ENCODE measurements around the gene SBK2.

The SBK2 gene

GRCh38 chr19:55545443-55545842 is 8.5 kb upstream of the SBK2 start, which contains the start of gene SBK3:
SBK3 (minus strand) TSS chr19:55545543; CDS start chr19:55545543, 0 bp downstream.
- H4K20me1 ChIP-seq (ENCODE audit: low read depth, low read length) = no peaks in the 10 kb centered on the region
- no peak within 1 kb of the TSS for H3K27ac ChIP-seq (ENCODE audit: low read depth, low read length)
- H3K27me3 ChIP-seq (ENCODE audit: low read length) = no peaks in the 10 kb centered on the region
- H3K36me3 ChIP-seq (ENCODE audit: low read length) = no peaks in the 10 kb centered on the region
- H3K79me2 ChIP-seq (ENCODE audit: insufficient read depth, low read length) = no peaks in the 10 kb centered on the region
- no peaks in the 10 kb centered on the region for H3K9me2 ChIP-seq (replicated peaks; ENCODE audit: insufficient read depth, low read length)
- H3F3A ChIP-seq (ENCODE audit: insufficient read depth) = no peaks in the 10 kb centered on the region
- H3K4me3 ChIP-seq (ENCODE audit: insufficient read depth, low read length, poor library complexity, severe bottlenecking) = no peak within 1 kb of the TSS
- H2AFZ ChIP-seq (ENCODE audit: low read depth, low read length, severe bottlenecking) = no peak within 1 kb of the TSS
- no peak for TF ChIP-seq CTCF (IDR thresholded peaks at IDR 0.05; ENCODE audit: insufficient read depth, low read length, poor library complexity, severe bottlenecking)
- TF ChIP-seq EZH2phosphoT487 (conservative IDR thresholded peaks at IDR 0.05; ENCODE audit: low read length) = no peak
- H3K9me3 ChIP-seq (ENCODE audit: insufficient read depth, low read length) = no peaks in the 10 kb centered on the region
- no peak within 1 kb of the TSS for H3K9ac ChIP-seq (ENCODE audit: low read length)
- no peak within 1 kb of the TSS for H3K4me2 ChIP-seq (ENCODE audit: low read depth, low read length, poor library complexity, severe bottlenecking)

- H3K4me2 ChIP-seq (ENCODE audit: low read depth, low read length, poor library complexity, severe bottlenecking) = no peak overlapping the region
- H3F3A ChIP-seq (ENCODE audit: insufficient read depth) = no peaks in the 10 kb centered on the region
- no peaks in the 10 kb centered on the region for H3K9me3 ChIP-seq (ENCODE audit: insufficient read depth, low read length)
- H3K79me2 ChIP-seq (ENCODE audit: insufficient read depth, low read length) = no peaks in the 10 kb centered on the region
- no peak overlapping the region for H3K9ac ChIP-seq (ENCODE audit: low read length)
- no peaks in the 10 kb centered on the region for H3K36me3 ChIP-seq (ENCODE audit: low read length)
- no peak overlapping the region for H2AFZ ChIP-seq (ENCODE audit: low read depth, low read length, severe bottlenecking)
- no peak overlapping the region for H3K4me3 ChIP-seq (ENCODE audit: insufficient read depth, low read length, poor library complexity, severe bottlenecking)
- TF ChIP-seq CTCF (IDR thresholded peaks at IDR 0.05; ENCODE audit: insufficient read depth, low read length, poor library complexity, severe bottlenecking) (no peak), EZH2phosphoT487 (conservative IDR thresholded peaks at IDR 0.05; ENCODE audit: low read length) (no peak)
- no peak overlapping the region for H3K27ac ChIP-seq (ENCODE audit: low read depth, low read length)
- H4K20me1 ChIP-seq (ENCODE audit: low read depth, low read length) = no peaks in the 10 kb centered on the region
- no peaks in the 10 kb centered on the region for H3K9me2 ChIP-seq (replicated peaks; ENCODE audit: insufficient read depth, low read length)
- H3K27me3 ChIP-seq (ENCODE audit: low read length) = no peaks in the 10 kb centered on the region
These were observed 8.0 kb upstream of the SBK2 start for GRCh38 chr19:55544776-55545439.

GRCh38 chr19:55544014-55544413 is 7.1 kb upstream of the SBK2 start:
- Histone ChIP-seq H3K9me3 (ENCODE audit: insufficient read depth, low read length) (no peaks in the 10 kb centered on the region), H3K27me3 (ENCODE audit: low read length) (no peaks in the 10 kb centered on the region), H3K4me3 (ENCODE audit: insufficient read depth, low read length, poor library complexity, severe bottlenecking) (no peak overlapping the region), H3K4me2 (ENCODE audit: low read depth, low read length, poor library complexity, severe bottlenecking) (no peak overlapping the region), H3K27ac (ENCODE audit: low read depth, low read length) (no peak overlapping the region), H3K9me2 (replicated peaks; ENCODE audit: insufficient read depth, low read length) (no peaks in the 10 kb centered on the region), H3F3A (ENCODE audit: insufficient read depth) (no peaks in the 10 kb centered on the region), H4K20me1 (ENCODE audit: low read depth, low read length) (no peaks in the 10 kb centered on the region), H3K36me3 (ENCODE audit: low read length) (no peaks in the 10 kb centered on the region), H3K9ac (ENCODE audit: low read length) (no peak overlapping the region), H3K79me2 (ENCODE audit: insufficient read depth, low read length) (no peaks in the 10 kb centered on the region), H2AFZ (ENCODE audit: low read depth, low read length, severe bottlenecking) (no peak overlapping the region)
- no peak for TF ChIP-seq EZH2phosphoT487 (conservative IDR thresholded peaks at IDR 0.05; ENCODE audit: low read length)
- TF ChIP-seq CTCF (IDR thresholded peaks at IDR 0.05; ENCODE audit: insufficient read depth, low read length, poor library complexity, severe bottlenecking) = no peak
